ENCODE results near the gene DDX3X. TPM values are rescaled to one million over a fixed set of nuclear protein-coding genes. Genes with fewer than 3 reads are reported as not detected.
"Not testable (repeated sequence)": the region's sequence is repeated elsewhere in the genome, so short reads cannot be mapped to it uniquely, and the experiment has no call there.

DDX3X gene
- total and polyA plus RNA-seq, 3 donors from 2014 or later, result 121 to 157 (median 133) TPM

DNA sequence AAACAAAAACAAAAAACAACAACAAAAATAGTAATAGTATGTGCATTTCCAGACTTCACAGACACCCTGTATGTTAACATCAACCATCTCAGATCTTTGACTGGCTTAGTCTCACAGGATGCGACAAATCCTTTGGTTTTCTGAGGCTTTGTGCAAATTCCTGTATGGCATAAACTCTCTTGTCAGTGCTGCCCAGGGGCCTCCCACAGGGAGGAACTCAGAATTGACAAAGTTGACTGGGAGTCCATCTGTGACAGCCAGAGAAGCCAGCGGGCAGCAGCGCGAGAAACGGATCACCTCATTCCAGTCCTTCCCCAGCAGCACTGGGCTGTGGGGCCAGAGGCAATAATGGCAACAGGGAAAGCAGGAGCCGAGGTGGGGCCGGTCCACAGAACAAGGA is 19.1 kb upstream of the DDX3X start:
- H3K4me1 ChIP-seq, result no peaks in the 10 kb centered on the region

DNA sequence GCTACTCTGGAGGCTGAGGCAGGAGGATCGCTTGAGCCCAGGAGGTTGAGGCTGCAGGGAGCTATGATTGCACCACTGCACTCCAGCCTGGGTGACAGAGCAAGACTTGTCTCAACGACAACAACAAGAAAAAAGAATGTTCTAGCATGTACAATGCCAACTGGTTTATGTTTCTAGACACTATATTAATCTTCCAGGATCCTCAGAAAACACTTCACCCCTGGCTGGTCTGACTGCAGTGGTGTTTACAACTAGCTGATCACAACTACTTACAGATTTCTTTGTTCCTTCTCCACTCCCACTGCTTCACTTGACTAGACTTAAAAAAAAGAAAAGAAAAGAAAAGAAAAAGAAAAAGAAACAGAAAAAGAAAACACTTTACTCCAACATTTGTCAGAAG is 17.7 kb upstream of the DDX3X start:
- H3K9me3 ChIP-seq; H3K27me3 ChIP-seq; DNase-seq; H3K4me3 ChIP-seq; H3K27ac ChIP-seq; H3K36me3 ChIP-seq (ENCODE audit: low read depth, missing control alignments); intact Hi-C loops (cut with DNase I; ENCODE audit: low total_unique reads); H3K4me1 ChIP-seq: not testable (repeated sequence)
- 87 to 100% methylated on average over 1 to 2 of the region's 2 CpGs for WGBS, 2 donors

More for the DNA sequence above, 19.1 kb upstream of the DDX3X start:
- DNase-seq, result no peak
- Histone ChIP-seq H3K4me3 (no peak overlapping the region), H3K27me3 (no peaks in the 10 kb centered on the region), H3K9me3 (no peaks in the 10 kb centered on the region), H3K27ac (no peak overlapping the region), H3K36me3 (ENCODE audit: low read depth, missing control alignments) (no peaks in the 10 kb centered on the region)
- intact Hi-C loops (cut with DNase I; ENCODE audit: low total_unique reads), result no loop called here
- 82 to 92% methylated on average over 6 to 7 of the region's 7 CpGs for whole genome bisulfite sequencing, 2 donors
- TF ChIP-seq POLR2A (IDR thresholded peaks at IDR 0.05), result no peak
- TF ChIP-seq, protein P1, sequence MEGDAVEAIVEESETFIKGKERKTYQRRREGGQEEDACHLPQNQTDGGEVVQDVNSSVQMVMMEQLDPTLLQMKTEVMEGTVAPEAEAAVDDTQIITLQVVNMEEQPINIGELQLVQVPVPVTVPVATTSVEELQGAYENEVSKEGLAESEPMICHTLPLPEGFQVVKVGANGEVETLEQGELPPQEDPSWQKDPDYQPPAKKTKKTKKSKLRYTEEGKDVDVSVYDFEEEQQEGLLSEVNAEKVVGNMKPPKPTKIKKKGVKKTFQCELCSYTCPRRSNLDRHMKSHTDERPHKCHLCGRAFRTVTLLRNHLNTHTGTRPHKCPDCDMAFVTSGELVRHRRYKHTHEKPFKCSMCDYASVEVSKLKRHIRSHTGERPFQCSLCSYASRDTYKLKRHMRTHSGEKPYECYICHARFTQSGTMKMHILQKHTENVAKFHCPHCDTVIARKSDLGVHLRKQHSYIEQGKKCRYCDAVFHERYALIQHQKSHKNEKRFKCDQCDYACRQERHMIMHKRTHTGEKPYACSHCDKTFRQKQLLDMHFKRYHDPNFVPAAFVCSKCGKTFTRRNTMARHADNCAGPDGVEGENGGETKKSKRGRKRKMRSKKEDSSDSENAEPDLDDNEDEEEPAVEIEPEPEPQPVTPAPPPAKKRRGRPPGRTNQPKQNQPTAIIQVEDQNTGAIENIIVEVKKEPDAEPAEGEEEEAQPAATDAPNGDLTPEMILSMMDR (IDR thresholded peaks at IDR 0.05), result no peak

DNA sequence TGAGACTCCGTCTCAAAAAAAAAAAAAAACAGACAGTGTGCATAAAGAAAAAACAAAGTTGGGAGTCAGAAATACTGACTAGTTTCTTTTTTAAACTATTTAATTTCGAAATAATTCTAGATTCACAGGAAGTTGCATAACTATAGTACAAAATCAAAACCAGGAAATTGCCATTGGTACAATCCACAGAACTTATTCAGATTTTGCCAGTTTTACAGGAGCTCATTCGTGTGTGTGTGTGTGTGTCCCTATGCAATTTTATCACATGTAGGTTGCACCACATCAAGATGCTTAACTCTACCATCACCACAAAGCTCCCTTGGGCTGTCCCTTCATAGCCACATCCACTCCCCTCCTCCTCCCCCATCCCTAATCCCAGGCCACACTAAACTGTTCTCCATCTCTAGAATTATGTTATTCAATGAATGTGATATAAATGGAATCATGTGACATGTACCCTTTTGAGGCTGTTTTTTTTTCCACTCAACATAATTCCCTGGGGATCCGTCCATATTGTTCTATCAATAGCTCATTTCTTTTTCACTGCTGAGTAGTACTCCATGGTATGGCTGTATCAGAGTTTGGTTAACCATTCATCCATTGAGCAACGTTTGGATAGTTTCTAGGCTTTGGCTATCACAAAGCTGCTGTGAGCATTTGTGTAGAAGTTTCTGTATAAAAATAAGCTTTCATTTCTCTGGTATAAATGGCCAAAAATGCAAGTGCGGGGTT is 16.3 kb upstream of the DDX3X start:
- no peaks in the 10 kb centered on the region for H3K36me3 ChIP-seq (ENCODE audit: low read depth, missing control alignments)
- H3K4me3 ChIP-seq, result no peak overlapping the region
- WGBS, 2 donors, result 87 to 93% methylated on average over 5 to 6 of the region's 6 CpGs
- H3K27me3 ChIP-seq, result no peaks in the 10 kb centered on the region
- H3K4me1 ChIP-seq, result no peaks in the 10 kb centered on the region
- H3K9me3 ChIP-seq, result no peaks in the 10 kb centered on the region
- H3K27ac ChIP-seq, result no peak overlapping the region
- no peak for DNase-seq
- intact Hi-C loops (cut with DNase I; ENCODE audit: low total_unique reads), result no loop called here
- TF ChIP-seq POLR2A (IDR thresholded peaks at IDR 0.05), result no peak
- TF ChIP-seq, protein P1 (IDR thresholded peaks at IDR 0.05), result no peak

DNA sequence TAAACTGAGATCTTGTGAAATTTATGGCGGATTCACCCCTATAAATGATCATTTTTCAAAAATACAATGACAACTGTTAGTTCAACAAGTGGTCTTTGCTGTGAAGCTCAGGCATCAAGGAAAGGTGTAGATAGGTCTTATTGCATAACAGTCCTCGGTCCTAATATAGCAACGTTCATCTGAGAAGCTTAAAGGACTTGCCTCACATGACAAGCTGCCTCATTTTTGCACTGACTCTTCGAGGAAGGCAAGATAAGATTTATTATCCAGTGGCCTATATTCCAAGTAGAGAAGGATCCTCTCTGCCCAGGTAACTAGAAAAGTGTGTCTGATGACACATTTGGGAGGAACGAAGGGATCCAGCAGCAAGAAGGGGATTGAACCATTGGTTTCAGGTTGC is 13.6 kb upstream of the DDX3X start:
- Histone ChIP-seq H3K27me3 (no peaks in the 10 kb centered on the region), H3K27ac (no peak overlapping the region), H3K4me1 (no peaks in the 10 kb centered on the region), H3K4me3 (no peak overlapping the region), H3K9me3 (no peaks in the 10 kb centered on the region), H3K36me3 (ENCODE audit: low read depth, missing control alignments) (no peaks in the 10 kb centered on the region)
- intact Hi-C loops (cut with DNase I; ENCODE audit: low total_unique reads), result no loop called here
- no peak for TF ChIP-seq POLR2A (IDR thresholded peaks at IDR 0.05)
- TF ChIP-seq, protein P1 (IDR thresholded peaks at IDR 0.05), result no peak
- WGBS, 2 donors, result 78 to 89% methylated on average over 4 to 5 of the region's 5 CpGs
- no peak for DNase-seq

DNA sequence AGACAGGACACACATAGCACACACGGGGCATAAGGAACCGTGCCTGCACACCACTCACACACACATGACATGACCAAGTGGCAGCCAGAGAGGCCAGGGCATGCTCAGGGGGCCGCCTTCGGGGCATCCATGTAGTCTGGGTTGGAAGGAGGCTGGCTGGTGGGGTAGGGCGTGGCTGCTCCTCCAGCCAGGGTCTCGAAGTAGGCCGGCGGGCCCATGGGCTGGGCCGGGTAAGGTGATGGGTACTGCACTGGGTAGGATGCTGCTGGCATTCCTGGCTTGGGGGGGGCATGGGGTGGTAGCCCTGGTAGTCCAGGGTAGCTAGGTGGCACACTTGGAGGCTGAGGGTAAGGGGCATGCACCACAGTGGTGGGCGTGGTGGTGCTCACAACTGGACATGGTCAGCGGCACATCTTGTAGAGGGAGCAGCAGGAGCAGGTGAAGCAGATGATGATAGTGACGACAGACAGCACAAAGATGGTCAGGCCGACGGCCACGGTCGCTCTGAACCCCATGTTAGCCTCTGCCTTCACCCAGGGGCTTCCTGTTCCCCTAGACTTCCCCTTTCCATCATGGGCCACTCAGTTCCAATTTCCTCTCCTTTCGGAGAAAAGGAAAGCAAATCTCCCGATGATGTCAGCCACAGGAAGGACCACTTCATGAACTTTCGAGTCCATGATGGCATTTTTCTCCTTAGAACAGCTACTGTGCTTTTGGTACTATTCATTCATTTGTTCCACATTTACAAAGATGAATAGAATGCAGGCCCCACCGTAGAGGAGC is 10.9 kb upstream of the DDX3X start:
- Histone ChIP-seq H3K27ac (no peak overlapping the region), H3K9me3 (no peaks in the 10 kb centered on the region), H3K4me1 (no peaks in the 10 kb centered on the region), H3K36me3 (ENCODE audit: low read depth, missing control alignments) (no peaks in the 10 kb centered on the region), H3K27me3 (no peaks in the 10 kb centered on the region), H3K4me3 (no peak overlapping the region)
- TF ChIP-seq POLR2A (IDR thresholded peaks at IDR 0.05), result no peak
- TF ChIP-seq, protein P1 (IDR thresholded peaks at IDR 0.05), result no peak
- intact Hi-C loops (cut with DNase I; ENCODE audit: low total_unique reads), result no loop called here
- WGBS, 2 donors, result 84 to 91% methylated on average over 8 to 13 of the region's 20 CpGs
- DNase-seq, result no peak

Measured in testis (tissue), 3 donors.